GM21528 (cell line): ENCODE measurements around the gene XG.
"Not testable (repeated sequence)": the region's sequence is repeated elsewhere in the genome, so short reads cannot be mapped to it uniquely, and the experiment has no call there.

Experiments used
- ATAC-seq: cut with Tn5 transposase; IDR thresholded peaks from one replicate; pipeline ENCODE4 v1.9.1; 2021; ENCODE audit warnings: mild to moderate bottlenecking, moderate library complexity; ENCODE audit not compliant: unreplicated experiment, low FRiP score

The XG gene

DNA sequence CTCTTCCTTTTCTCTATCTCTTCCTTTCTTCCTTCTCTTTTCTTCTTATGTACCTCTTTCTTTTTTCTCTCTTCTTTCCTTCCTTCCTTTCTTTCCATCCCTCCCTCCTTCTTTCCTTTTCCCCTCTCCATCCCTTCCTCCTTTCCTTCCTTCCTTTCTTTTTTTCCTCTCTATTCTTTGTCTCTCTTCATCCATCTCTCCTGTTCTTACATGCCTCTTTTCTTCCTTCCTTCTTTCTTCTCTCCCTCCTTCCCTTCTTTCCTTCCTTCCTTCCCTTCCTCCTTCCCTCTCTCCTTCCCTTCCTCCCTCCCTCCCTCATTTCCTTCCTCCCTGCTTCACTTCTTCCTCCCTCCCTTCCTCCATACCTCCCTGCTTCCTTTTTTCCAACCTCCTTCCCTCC is 19.2 kb upstream of the XG start:
- no peak for ATAC-seq

DNA sequence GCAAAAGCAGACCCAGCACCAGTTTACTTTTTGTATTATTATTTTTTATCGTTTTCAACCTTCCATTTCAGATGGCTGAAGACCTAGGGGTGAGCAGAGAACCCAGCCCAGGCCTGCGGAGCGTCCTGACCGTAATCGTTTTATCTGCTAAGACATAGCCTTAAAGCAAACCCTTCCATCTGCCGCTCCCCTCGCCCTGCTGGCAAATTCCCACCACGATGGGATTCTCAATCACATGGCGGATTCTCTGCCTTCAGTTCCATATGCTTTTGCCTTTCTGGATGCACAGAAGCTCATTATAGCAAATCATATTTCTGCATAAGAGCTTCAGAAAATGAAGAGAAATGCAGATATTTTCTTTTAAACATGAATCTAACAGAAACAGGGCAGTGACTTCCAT is 18.6 kb upstream of the XG start:
- no peak for ATAC-seq

GRCh38 chrX:2735270-2735669 is 16.6 kb upstream of the XG start:
- no peak for ATAC-seq

GRCh38 chrX:2740672-2741071 is 11.2 kb upstream of the XG start:
- ATAC-seq: no peak

DNA sequence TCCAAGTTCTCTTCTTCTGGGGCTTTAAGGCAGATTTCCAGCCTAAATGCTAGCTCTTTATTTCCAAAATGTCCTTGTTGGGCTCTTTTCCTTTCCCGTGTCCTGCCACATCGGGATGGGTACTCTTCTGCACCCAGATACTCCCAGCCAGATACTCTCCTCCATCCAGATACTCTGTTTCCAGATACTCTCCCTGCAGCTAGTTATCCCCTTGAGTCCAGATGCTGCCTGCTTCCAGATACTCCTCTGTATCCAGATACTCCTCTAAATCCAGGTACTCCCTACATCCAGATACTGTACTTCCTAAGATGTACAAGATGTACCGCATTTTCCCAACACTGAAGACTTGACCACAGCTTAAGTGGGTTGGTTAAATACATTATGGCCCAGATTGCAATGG is 10.5 kb upstream of the XG start:
- ATAC-seq: no peak

DNA sequence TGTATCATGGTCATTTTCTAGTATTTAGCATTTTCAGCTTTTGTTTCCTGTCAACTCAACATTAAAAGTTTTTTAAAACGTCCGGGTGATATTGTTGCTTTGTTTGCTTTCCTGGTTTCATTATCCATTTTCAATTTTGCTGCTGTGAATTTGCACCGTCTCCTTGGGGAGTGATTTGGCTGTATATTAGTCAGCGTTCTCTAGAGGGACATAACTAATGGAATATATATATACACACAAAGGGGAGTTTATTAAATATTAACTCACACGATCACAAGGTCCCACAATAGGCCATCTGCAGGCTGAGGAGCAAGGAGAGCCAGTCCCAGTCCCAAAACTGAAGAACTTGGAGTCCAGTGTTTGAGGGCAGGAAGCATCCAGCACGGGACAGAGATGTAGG is 5.6 kb upstream of the XG start:
- not testable (repeated sequence) for ATAC-seq

DNA sequence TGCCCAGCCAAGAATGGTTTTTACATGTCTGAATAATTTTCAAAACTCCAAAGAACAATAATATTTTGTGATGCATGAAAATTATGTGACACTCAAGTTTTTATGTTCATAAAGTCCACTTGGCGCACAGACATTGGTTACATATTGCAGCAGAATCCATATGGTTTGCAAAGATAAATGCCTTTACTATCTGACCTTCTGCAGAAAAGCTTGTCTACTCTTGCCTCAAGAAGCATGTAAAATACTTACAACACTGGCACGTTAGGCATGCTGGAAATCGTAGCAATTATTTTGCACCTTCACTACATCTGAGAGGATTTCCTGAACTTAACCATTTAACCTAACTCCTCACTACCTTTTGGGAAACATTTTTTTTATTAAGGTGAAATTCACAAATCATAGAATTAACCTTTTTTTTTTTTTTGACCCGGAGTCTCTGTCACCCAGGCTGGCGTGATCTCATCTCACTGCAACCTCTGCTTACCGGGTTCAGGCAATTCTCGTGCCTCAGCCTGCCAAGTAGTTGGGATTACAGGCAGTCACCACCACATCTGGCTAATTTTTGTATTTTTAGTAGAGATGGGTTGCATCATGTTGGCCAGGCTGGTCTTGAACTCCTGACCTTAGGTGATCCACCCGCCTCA is 3.5 kb upstream of the XG start:
- no peak for ATAC-seq

DNA sequence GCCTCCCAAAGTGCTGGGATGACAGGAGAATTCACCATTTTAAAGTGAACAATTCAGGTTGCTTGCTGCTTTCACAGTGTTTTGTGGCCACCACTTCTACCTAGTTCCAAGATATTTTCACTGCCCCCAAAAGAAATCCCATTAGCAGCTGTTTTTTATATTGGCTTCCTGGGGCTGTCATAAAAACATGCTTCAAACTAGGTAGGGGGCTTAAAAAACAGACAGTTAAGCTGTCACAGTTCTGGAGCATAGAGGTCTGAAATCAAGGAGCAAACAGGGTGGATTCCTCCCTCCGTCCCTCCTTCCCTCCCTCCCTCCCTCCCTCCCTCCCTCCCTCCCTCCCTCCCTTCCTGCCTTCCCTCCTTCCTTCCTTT is 3.0 kb upstream of the XG start:
- no peak for ATAC-seq

DNA sequence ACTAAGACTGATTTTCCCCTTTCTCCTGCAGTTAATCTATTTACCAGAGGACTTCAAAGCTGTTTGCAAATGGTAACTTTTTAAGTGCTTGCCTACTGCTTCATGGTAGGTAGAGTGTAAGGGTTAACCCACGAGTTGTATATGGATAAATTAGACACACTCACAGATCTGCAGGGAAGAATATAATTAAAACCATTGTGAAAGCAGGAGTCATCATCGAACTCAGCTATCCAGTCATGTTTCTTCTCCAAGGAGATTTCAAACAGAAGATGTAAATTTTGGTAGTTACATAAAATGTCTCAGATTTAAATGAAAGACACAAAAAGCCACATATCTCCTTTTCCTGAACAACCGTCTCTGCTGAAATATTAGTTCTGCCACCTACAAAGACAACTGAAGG is 549 bp upstream of the XG start:
- no peak for ATAC-seq

GRCh38 chrX:2752441-2752840 is 601 bp downstream of the XG start:
- not testable (repeated sequence) for ATAC-seq

- ATAC-seq: not testable (repeated sequence)
These were observed 3.4 kb downstream of the XG start for GRCh38 chrX:2755163-2755715.

GRCh38 chrX:2756548-2756947 is 4.7 kb downstream of the XG start:
- no peak for ATAC-seq

- no peak for ATAC-seq
These were observed 9.4 kb downstream of the XG start for GRCh38 chrX:2761246-2761645.

- not testable (repeated sequence) for ATAC-seq
These were observed 10.8 kb downstream of the XG start for GRCh38 chrX:2762671-2763070.

DNA sequence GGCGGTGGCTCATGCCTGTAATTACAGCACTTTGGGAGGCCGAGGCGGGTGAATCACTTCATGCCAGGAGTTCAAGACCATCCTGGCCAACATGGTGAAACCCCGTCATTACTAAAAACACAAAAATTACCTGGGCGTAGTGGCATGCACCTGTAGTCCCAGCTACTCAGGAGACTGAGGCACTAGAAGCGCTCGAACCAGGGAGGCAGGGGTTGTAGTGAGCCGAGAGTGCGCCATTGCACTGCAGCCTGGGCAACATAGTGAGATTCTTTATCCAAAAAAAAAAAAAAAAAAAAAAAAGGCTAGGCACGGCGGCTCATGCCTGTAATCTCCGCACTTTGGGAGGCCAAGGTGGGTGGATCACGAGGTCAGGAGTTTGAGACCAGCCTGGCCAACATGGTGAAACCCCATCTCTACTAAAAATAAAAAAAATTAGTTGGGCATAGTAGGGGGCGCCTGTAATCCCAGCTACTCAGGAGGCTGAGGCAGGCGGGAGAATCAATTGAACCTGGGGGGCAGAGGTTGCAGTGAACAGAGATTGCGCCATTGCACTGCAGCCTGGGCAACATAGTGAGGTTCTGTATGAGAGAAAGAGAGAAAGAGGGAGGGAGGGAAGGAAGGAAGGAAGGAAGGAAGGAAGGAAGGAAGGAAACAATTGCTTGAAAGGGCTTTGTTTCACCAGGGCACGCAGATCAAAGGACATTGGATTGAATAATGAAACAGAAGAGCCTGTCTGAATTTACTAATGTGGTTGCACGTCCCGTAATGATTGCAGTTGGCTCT is 13.1 kb downstream of the XG start:
- ATAC-seq: not testable (repeated sequence)

DNA sequence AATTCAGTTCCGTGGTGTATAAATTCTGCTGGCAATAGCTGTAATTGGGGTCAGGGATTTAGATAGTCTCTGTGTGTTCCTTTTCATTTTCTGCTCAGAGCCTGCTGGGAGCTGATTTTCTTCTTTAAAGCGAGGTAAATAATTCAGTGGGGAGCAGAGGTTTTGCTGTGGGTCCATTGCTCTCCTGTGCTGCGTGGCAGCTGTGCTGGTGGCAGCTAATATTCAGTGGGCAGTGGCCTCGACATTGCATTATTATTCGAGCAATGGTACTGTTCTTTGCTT is 13.7 kb downstream of the XG start:
- ATAC-seq: no peak

DNA sequence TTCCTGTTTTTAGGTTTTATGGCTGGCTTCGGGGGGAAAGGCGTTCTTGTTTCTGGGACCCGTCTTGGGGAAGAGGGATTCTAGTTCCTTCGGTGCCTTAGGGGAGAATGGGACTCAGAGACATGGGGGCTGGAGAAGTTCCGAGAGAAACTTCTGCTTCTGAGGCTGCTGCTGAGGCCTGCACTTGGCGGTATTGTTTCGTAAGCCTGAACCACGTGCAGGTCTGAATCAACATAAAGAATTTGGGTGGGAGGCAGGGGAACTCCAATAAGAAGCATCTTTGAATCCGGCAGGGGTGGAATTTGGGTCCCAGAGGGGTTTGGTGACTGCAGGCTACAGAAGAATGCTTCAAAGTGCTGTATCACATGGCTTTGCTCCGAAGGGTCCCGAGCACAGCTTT is 15.1 kb downstream of the XG start:
- ATAC-seq: no peak

GRCh38 chrX:2767631-2768455 is 16.0 kb downstream of the XG start:
- ATAC-seq: no peak

- ATAC-seq: no peak
These were observed 17.8 kb downstream of the XG start for GRCh38 chrX:2769615-2770014.

DNA sequence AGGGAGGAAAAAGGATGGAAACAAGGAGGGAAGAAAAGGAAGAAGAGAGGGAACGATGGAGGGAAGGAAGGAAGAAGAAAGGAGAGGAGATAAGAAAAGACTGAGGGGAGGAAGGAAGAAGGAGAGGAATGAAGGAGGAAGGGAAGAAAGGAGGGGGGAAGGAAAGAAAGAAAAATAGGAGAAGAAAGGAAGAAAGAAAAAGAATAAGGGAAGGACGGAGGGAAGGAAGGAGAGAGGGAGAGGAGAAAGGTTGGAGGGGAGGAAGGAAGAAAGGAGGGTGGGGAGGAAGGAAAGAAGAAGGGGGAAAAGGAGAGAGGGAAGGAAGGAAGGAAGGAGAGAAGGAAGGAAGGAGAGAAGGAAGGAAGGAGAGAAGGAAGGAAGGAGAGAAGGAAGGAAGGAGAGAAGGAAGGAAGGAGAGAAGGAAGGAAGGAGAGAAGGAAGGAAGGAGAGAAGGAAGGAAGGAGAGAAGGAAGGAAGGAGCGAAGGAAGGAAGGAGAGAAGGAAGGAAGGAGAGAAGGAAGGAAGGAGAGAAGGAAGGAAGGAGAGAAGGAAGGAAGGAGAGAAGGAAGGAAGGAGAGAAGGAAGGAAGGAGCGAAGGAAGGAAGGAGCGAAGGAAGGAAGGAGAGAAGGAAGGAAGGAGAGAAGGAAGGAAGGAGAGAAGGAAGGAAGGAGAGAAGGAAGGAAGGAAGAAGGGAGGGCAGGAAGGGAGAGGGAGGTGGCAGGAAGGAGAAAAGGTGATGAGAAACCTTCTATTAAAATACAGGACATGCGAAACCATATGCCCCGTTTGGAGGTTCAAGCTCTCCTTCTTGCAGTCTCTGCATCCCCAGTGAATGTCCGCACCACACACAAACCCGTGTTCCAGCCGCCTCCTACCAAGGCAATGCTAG is 21.6 kb downstream of the XG start:
- ATAC-seq: not testable (repeated sequence)
